Stomach (tissue), 9 donors: ENCODE results near the gene WNT11. TPM values are rescaled to one million over a fixed set of nuclear protein-coding genes. Genes with fewer than 3 reads are reported as not detected.

ENCODE experiments used
- DNase-seq, 2 donors: peaks; one replicate each; pipeline versions ENCODE4 v3.0.0 to v3.0.0-alpha.2; 2013 to 2019
- H3K27ac ChIP-seq, 5 donors: fragments of 200-600 bp in 4 of 5; sonication (generic) in 4 of 5; one replicate each; pipeline ENCODE4 v1.5.1; 2013 to 2019; ENCODE audit warnings: mild to moderate bottlenecking in 1 of 5, moderate library complexity in 1 of 5
- H3K27me3 ChIP-seq, 3 donors: fragments of 200-600 bp; sonication (generic); one replicate each; pipeline ENCODE4 v1.5.1; 2017 to 2019; ENCODE audit warnings: mixed run types in 1 of 3
- H3K36me3 ChIP-seq, 4 donors: fragments of 200-600 bp; sonication (generic); 1 replicate in 3 of 4; 2 replicates in 1 of 4; pipeline ENCODE4 v1.5.1; 2016 to 2019
- H3K4me1 ChIP-seq, 4 donors: fragments of 200-600 bp; sonication (generic); one replicate each; pipeline ENCODE4 v1.5.1; 2016 to 2019
- H3K4me3 ChIP-seq, 4 donors: fragments of 200-600 bp; sonication (generic) in 3 of 4; one replicate each; pipeline ENCODE4 v1.5.1; 2016 to 2019; ENCODE audit warnings: mild to moderate bottlenecking in 1 of 4
- H3K9me3 ChIP-seq, 4 donors: fragments of 200-600 bp; sonication (generic); one replicate each; pipeline ENCODE4 v1.5.1; 2016 to 2019
- EP300 ChIP-seq: sonication (generic); formaldehyde crosslinking; IDR thresholded peaks from one replicate; pipeline ENCODE4 v1.6.1; 2017; ENCODE audit warnings: antibody characterized with exemption
- POLR2A ChIP-seq, 4 donors: fragments of 450-650 bp; IDR thresholded peaks; one replicate each; pipeline ENCODE4 v1.6.1; 2016; ENCODE audit warnings: antibody characterized with exemption in 4 of 4, control low read depth in 2 of 4, mild to moderate bottlenecking in 1 of 4, moderate library complexity in 1 of 4
- POLR2AphosphoS5 ChIP-seq, 3 donors: sonication (generic); formaldehyde crosslinking; IDR thresholded peaks; one replicate each; pipeline ENCODE4 v1.6.1; 2016; ENCODE audit warnings: antibody characterized with exemption in 3 of 3
- WGBS, 5 donors: extraction: QIAGEN DNeasy Blood & Tissue Kit in 3 of 5; methylation state at CpG; one replicate each; pipeline versions ENCODE4 v1.1.5 to v1.1.7; 2013 to 2018; 5-methylcytosine and 5-hydroxymethylcytosine counted together
- intact Hi-C: fragments of 100-400 bp; cut with DNase I; formaldehyde crosslinking; loops from one replicate; pipeline ENCODE4 v1.15.1; 2023; ENCODE audit warnings: low total_unique reads
- polyA plus RNA-seq, 3 donors: library from polyadenylated mRNA; stranded (reverse); fragments of 200-250 nt; gene quantifications; one replicate each; pipeline ENCODE4 v1.2.3, GENCODE V29; 2013
- total RNA-seq, 5 donors: library from RNA; depleted of rRNA; stranded (reverse); fragments of >200 nt; gene quantifications; one replicate each; pipeline versions ENCODE4 v1.1.0 to v1.2.3, GENCODE V29; 2014 to 2016
- TF ChIP-seq, protein P1 (sequence below), 7 experiments: fragments of 450-650 bp in 4 of 7; fragments of 200-600 bp in 3 of 7; sonication (generic) in 3 of 7; IDR thresholded peaks; one replicate each; pipeline ENCODE4 v1.5.1; 2016 to 2019; ENCODE audit warnings: antibody characterized with exemption in 7 of 7, control low read depth in 2 of 7, mild to moderate bottlenecking in 1 of 7
- donor health status: healthy with polysubstance abuse.
- donor health status: Bipolar disorder and iron deficiency.
- donor health status: healthy.

WNT11 gene
- total and polyA plus RNA-seq, 8 donors: 0.12 to 96.7 (median 1.3) TPM; not detected in 2

DNA sequence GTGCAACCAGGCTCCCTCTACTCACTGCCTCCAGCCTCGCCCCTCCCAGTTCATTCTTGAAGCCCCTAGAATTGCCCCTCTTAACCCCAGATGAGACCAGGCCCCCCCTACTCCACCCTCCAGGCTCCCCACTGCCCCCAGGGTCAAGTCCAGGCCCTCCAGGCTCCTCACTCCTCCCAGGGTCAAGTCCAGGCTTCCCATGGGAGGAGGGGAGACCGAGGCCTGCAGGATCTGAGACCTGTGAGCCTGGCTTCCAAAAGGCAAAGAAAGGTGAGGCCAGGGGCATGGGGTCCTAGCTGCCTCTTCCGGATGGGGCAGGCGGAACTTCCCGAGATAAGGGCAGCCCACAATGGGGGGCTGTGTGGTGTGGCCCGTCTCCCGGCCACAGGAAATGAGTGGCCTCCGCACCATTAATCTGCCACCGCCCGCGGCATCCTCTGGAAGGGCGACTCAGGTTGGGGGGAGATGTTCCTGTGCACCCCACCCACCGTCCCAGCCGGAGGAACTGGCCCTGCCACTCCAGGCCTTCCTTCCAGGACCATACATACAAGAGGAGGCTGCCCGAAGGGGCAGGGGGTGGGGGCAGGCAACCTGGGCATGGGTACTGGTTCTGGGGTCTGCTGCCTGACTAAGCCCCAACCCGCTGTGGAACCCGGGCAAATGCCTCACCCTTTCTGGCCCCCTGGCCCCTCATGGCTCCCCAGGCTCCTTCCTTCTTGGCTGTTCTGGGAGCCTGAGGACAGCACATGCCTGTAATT is 35.1 kb upstream of the WNT11 start:
- WGBS, 5 donors: 76 to 87% (median 82%) methylated on average over 13 to 17 of the region's 17 CpGs
- peaks cover 0 to 23% (median 0%) of the 10 kb centered on the region in 3 donors for H3K27me3 ChIP-seq
- no peaks in the 10 kb centered on the region for H3K9me3 ChIP-seq
- H3K4me3 ChIP-seq: no peak overlapping the region
- no peak for DNase-seq
- H3K4me1 ChIP-seq: peaks cover 0 to 4% (median 3%) of the 10 kb centered on the region in 4 donors
- no peaks in the 10 kb centered on the region for H3K36me3 ChIP-seq
- TF ChIP-seq POLR2A (IDR thresholded peaks at IDR 0.05) (no peak), EP300 (no peak), POLR2AphosphoS5 (IDR thresholded peaks at IDR 0.05) (no peak)
- TF ChIP-seq, protein P1, sequence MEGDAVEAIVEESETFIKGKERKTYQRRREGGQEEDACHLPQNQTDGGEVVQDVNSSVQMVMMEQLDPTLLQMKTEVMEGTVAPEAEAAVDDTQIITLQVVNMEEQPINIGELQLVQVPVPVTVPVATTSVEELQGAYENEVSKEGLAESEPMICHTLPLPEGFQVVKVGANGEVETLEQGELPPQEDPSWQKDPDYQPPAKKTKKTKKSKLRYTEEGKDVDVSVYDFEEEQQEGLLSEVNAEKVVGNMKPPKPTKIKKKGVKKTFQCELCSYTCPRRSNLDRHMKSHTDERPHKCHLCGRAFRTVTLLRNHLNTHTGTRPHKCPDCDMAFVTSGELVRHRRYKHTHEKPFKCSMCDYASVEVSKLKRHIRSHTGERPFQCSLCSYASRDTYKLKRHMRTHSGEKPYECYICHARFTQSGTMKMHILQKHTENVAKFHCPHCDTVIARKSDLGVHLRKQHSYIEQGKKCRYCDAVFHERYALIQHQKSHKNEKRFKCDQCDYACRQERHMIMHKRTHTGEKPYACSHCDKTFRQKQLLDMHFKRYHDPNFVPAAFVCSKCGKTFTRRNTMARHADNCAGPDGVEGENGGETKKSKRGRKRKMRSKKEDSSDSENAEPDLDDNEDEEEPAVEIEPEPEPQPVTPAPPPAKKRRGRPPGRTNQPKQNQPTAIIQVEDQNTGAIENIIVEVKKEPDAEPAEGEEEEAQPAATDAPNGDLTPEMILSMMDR (IDR thresholded peaks at IDR 0.05): no peak
- H3K27ac ChIP-seq: no peak overlapping the region
- intact Hi-C loops: no loop called here

DNA sequence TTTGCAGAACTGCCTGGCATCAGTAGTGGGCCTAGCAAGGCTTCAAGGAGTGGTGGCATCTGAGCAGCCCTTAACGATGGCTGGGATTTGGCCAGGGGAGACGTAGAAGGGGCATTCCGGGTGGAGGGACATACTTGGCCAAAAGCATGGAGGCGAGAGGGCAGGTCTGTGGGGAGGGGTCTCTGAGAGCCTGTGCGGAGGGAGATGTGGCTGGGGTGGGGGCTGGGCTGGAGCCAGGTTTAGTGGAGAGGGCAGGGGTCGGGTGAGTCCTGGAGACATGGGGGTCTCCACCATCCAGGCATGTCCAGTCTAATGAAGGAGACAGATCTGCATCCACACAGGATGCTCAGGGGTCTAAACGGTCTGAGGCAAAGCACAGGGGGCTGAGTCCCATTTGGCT is 34.4 kb upstream of the WNT11 start:
- peaks cover 0 to 23% (median 0%) of the 10 kb centered on the region in 3 donors for H3K27me3 ChIP-seq
- intact Hi-C loops: no loop called here
- H3K4me3 ChIP-seq: no peak overlapping the region
- WGBS, 5 donors: 82 to 94% (median 88%) methylated on average over 7 of the region's 7 CpGs
- H3K9me3 ChIP-seq: no peaks in the 10 kb centered on the region
- H3K27ac ChIP-seq: no peak overlapping the region
- no peaks in the 10 kb centered on the region for H3K36me3 ChIP-seq
- TF ChIP-seq POLR2AphosphoS5 (IDR thresholded peaks at IDR 0.05) (no peak), EP300 (no peak), POLR2A (IDR thresholded peaks at IDR 0.05) (no peak)
- TF ChIP-seq, protein P1 (IDR thresholded peaks at IDR 0.05): no peak
- H3K4me1 ChIP-seq: peaks cover 0 to 11% (median 7%) of the 10 kb centered on the region in 4 donors
- no peak for DNase-seq

DNA sequence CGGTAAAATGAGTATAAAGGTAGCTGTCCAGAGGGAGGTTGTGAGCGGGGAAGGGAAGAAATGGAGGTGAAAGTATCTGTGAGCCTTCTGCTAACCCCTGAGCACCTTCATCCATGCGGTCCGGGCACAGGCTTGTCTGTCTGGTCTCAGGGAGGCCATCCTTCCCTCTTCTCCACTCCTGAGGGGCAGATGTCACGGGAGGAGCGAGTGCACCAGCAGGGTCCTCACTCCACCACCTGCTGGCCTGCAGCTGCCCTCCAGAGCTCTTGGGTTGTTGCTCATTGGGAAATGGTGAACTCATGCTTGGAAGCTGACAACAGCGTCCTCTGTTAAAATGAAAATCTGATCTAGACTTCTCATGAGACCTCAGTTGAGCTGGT is 33.8 kb upstream of the WNT11 start:
- no peak for DNase-seq
- Histone ChIP-seq H3K9me3 (no peaks in the 10 kb centered on the region), H3K4me1 (peaks cover 0 to 15% (median 7%) of the 10 kb centered on the region in 4 donors), H3K4me3 (no peak overlapping the region), H3K27me3 (peaks cover 0 to 23% (median 0%) of the 10 kb centered on the region in 3 donors), H3K27ac (no peak overlapping the region), H3K36me3 (no peaks in the 10 kb centered on the region)
- TF ChIP-seq, protein P1 (IDR thresholded peaks at IDR 0.05): no peak
- TF ChIP-seq POLR2AphosphoS5 (IDR thresholded peaks at IDR 0.05) (no peak), POLR2A (IDR thresholded peaks at IDR 0.05) (no peak), EP300 (no peak)
- 91 to 94% (median 93%) methylated on average over 7 of the region's 7 CpGs for WGBS, 5 donors
- intact Hi-C loops: no loop called here

DNA sequence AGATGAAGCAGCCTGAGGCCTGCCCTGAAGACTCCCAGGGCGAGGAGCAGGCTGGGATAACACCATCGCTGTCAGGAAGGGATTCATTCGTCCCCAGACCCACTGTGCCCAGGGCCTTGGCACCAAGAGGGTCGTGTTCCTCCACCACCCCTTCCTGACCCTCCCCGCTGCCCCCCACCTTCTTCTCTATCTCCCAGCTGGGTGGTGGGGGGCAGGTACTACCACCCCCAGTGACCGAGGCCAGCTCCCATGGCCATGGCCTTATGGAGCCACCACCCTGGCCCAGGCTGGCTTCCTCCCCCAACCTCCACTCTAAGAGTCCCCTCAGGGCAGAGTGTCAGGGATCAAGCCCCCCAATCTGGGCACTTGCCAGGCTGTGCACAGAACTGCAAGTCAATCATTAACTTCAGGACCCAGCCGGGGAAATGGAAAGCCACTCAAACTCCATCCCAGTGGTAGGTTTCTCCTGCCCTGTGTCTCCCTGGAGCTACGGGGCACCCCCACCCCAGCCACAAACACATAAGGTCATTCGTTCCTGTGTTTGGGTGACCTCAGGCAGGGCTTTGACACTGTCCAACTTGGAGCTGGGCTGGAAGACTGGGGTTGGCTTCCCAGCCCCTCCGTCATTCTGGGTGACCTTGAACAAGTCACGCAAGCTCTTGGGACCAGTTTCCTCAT is 33.3 kb upstream of the WNT11 start:
- no peak for DNase-seq
- H3K27me3 ChIP-seq: peaks cover 0 to 23% (median 0%) of the 10 kb centered on the region in 3 donors

More for the DNA sequence above, 33.3 kb upstream of the WNT11 start:
- Histone ChIP-seq H3K4me1 (peaks cover 3 to 20% (median 11%) of the 10 kb centered on the region in 4 donors), H3K9me3 (no peaks in the 10 kb centered on the region), H3K27ac (no peak overlapping the region), H3K36me3 (no peaks in the 10 kb centered on the region), H3K4me3 (no peak overlapping the region)
- intact Hi-C loops: no loop called here
- 75 to 91% (median 87%) methylated on average over 8 to 11 of the region's 11 CpGs for WGBS, 5 donors
- TF ChIP-seq POLR2A (IDR thresholded peaks at IDR 0.05) (no peak), EP300 (no peak), POLR2AphosphoS5 (IDR thresholded peaks at IDR 0.05) (no peak)
- TF ChIP-seq, protein P1 (IDR thresholded peaks at IDR 0.05): no peak
